Measurements from ENCODE around the gene PSD4. TPM values are rescaled to one million over a fixed set of nuclear protein-coding genes. Genes with fewer than 3 reads are reported as not detected.

Gene PSD4
- total and polyA plus RNA-seq, 10 of the 15 experiments (the other 5 are each of a cell fraction or from before 2014, with no cell fraction given): 0.68 to 114 (median 35.1) TPM

- TF ChIP-seq NR2F1 (conservative IDR thresholded peaks at IDR 0.05) (no peak), IKZF1 (conservative IDR thresholded peaks at IDR 0.05) (no peak), TARDBP (IDR thresholded peaks at IDR 0.05; ENCODE audit: borderline replicate concordance) (peak; percentile 78; the same call in 1 of the 2 replicates), NRF1 (conservative IDR thresholded peaks at IDR 0.05; ENCODE audit: low read depth, low read length) (no peak), ATF7 (IDR thresholded peaks at IDR 0.05; ENCODE audit: low read depth) (no peak), MLLT1 (IDR thresholded peaks at IDR 0.05) (no peak), ZNF24 (IDR thresholded peaks at IDR 0.05) (no peak), TCF3 (IDR thresholded peaks at IDR 0.05; ENCODE audit: borderline replicate concordance, insufficient read depth, low read depth, low read length) (no peak), SIN3A (IDR thresholded peaks at IDR 0.05; ENCODE audit: low read depth, low read length) (no peak), SMAD1 (IDR thresholded peaks at IDR 0.05; ENCODE audit: low read depth, partially characterized antibody) (no peak), ASH2L (IDR thresholded peaks at IDR 0.05; ENCODE audit: borderline replicate concordance, low read depth) (no peak), TCF12 (IDR thresholded peaks at IDR 0.05; ENCODE audit: low read depth, low read length) (no peak), CBFB (IDR thresholded peaks at IDR 0.05; ENCODE audit: low read depth) (no peak), MXI1 (IDR thresholded peaks at IDR 0.05; ENCODE audit: low read depth, low read length) (no peak), BACH1 (IDR thresholded peaks at IDR 0.05; ENCODE audit: borderline replicate concordance) (0 out of 2 replicates have a peak, but pooled peaks have one; percentile 33), SRF (IDR thresholded peaks at IDR 0.05; ENCODE audit: low read depth in 2 of 2, low read length in 2 of 2) (no peak), CHD2 (IDR thresholded peaks at IDR 0.05; ENCODE audit: borderline replicate concordance, low read depth, low read length) (no peak), POU2F2 (IDR thresholded peaks at IDR 0.05; ENCODE audit: borderline replicate concordance, low read depth, low read length) (no peak), SKIL (IDR thresholded peaks at IDR 0.05; ENCODE audit: low read depth, poor library complexity, severe bottlenecking) (no peak), SP1 (IDR thresholded peaks at IDR 0.05; ENCODE audit: low read depth, low read length) (no peak), MEF2B (IDR thresholded peaks at IDR 0.05; ENCODE audit: partially characterized antibody, poor library complexity, severe bottlenecking) (no peak), ZNF384 (IDR thresholded peaks at IDR 0.05; ENCODE audit: borderline replicate concordance, low read depth, low read length) (no peak), NFXL1 (IDR thresholded peaks at IDR 0.05; ENCODE audit: borderline replicate concordance) (no peak), ZNF274 (IDR thresholded peaks at IDR 0.05; ENCODE audit: insufficient read depth, insufficient read length) (no peak), ESRRA (IDR thresholded peaks at IDR 0.05; ENCODE audit: low read length) (no peak)
These were observed 30.2 kb downstream of the PSD4 start (continued) for GRCh38 chr2:113203901-113204519.

All from GM12878 (cell line).